SKM-1 treated with dmso at 0.1 percent for 144 hours (cell line): Measurements from ENCODE around the gene TOLLIP.

ENCODE experiments used
- DNase-seq: peaks from one replicate; lab custom pipeline; 2025; ENCODE audit not compliant: unreplicated experiment; lab: John Stamatoyannopoulos, UW

The TOLLIP gene

GRCh38 chr11:1317993-1318392, 8.6 kb upstream of the TOLLIP start:
- DNase-seq = peak; percentile 15

DNA sequence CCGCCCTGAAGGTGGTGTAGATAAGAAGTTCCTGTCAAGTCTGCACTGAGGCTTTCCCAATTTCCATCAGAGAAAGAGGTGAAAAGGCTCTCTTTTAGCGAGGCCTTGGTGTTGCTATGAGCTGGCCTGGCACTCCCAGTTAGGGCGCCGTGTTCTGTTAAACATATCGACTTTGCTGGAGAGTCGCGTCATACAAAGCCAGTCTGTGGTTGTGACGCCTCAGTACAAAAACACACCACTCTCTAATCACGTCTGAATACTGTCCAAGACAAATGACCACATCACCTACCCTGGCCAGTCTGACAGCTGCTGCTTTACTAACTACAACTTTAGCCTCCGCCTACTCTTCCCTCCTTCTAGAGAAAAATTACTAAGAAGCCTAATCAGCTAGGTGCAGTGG, 8.0 kb upstream of the TOLLIP start:
- no peak for DNase-seq

GRCh38 chr11:1310772-1311468, 1.5 kb upstream of the TOLLIP start:
- peak; percentile 31 for DNase-seq

DNA sequence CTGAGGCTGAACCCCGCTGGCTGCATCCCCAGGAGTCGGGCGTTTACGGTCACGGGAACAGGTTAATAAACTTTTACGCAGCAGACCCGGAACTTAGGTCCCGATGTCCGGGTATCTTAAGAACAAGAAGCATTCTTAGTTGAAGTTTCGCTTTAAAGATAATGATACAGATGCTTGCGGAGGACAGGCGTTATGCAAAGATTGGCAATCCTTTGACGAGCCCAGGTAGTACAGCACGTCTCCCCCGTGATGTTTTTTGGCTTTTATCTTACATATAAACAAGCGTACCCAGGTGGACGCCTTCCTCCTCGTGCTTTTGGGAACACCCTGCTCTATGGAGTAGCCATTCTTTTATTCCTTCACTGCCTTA, 871 bp upstream of the TOLLIP start:
- DNase-seq = no peak

- DNase-seq = no peak
Measured at GRCh38 chr11:1308743-1309497, 512 bp downstream of the TOLLIP start.

DNA sequence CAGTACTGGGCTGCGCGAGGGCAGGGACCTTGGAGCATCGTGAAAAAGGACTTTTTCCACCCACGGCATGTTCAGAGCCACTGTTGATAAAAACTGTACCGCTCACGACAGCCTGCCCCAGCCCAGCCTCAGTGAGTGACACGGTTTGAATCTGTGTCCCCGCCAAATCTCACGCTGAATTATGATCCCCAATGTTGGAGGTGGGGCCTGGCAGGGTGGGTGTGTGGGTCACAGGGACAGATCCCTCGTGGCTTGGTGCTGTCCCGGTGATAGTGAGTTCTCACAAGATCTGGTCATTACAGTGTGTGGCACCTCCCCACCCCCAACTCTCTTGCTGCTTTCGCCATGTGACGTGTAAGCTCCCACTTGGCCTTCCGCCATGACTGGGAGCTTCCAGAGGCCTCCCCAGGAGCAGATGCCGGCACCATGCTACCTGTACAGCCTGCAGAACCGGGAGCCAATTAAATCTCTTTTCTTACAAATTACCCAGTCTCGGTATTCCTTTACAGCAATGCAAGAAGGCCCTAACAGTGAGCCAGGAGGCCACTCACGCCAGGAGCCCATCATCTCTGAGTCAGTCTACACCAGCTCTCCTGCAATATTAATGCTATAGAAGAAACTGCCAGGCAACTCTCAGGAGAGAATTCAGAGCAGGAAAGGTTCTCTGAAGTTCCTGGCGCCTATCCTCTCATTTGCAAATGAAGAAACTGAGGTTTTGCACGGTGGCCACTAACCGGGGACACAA, 1.3 kb downstream of the TOLLIP start:
- DNase-seq = no peak

DNA sequence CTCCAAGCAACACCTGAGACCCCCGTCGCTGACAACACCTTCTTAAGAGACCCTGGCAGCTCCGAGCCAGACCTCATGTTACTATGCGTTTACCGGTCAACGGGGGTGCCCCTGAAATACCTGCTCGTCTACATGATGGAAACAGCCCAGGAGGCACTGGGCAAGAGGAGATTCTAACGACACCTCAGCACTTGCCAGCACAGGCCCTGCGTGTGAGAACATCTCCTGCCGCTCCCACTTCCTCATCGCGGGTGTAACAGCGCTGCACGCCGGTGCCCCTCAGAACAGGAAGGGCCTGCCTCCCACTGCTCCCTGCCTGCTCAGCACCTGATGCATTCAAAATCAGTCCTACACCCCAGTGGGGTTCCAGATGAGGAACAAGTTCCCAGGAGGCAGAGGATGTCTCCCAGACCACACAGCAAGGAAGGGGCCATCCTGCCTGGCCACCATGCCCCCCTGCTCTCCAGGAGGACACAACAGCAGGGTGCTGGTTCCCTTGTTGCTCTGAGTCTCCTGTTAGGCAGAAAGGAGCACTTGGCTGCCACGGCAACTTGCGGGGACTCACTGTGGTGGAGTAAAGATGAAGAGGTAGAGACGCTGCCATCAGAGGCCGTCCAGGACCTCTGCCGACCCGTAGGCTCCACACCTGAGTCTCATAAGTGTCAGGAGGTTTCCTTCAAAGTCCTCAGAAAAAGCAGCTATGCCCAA, 2.1 kb downstream of the TOLLIP start:
- peak; percentile 30 for DNase-seq

DNA sequence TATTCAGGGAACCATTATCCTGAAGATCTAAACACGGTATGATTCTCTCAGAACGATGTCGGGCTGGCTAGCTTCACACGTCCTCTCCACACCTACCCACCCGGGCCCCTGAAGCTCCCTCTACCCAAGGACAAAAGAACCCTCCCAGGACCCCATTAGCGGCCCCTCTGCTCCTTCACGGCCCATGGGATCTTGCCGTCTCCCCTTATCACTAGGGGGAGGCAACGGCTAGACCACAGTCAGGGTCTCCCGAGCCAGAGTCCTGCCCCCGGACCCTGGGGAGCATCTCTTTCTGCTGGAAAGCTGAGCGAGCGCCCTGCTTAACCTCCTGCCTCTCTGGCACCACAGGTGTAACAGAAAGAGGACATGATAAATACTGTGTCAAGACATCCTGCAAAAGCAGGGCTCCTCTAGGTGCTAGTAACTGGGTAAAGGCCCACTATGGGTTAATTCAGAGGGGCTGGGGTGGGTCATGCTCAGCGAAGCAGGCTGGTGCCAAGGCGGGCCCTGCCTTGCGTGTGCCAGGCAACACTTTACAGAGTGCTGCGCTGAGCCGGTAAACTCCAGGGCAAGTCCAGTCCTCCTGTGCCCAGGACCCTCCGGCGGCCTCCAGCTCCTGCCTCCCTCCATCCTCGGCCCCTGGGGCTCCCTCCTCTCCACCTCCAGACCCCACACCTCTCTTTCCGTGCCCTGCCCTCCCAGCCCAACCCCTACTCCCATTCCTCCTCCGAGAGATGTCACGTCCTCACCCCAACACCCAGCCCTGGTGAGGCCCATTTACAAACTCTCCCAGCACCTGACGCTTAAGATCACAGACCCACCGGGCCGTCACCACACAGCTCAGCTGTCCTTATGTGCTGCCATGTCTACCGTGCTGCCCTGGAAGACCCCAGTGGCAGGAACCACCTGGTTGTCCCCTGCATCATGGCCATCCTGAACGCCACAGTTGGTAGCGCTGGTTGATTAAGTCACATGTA, 3.0 kb downstream of the TOLLIP start:
- DNase-seq = no peak

DNA sequence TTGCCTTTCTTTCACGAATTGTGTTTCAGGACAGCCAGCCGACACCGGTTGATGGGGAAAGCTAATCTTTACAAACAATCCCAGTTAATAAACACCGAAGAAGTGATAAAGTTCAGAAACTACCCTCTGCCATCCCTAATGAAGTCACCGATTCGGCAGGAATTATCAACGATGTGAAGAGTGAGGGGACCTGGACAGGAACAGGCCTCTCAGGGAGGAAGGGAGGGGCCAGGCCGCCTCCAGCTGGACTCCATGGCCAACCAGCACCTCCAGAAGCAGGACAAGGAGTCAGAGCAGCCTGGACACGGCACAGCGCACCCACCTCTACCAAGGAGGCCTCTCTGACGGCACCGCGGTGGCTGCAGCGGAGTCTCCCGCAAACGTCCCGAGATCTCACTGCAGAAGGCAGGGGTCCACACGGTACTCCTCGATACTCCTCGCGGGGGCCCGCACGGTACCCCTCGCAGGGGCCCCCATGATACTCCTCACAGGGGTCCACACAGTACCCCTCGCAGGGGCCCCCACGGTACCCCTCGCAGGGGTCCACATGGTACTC, 3.9 kb downstream of the TOLLIP start:
- DNase-seq = no peak

DNA sequence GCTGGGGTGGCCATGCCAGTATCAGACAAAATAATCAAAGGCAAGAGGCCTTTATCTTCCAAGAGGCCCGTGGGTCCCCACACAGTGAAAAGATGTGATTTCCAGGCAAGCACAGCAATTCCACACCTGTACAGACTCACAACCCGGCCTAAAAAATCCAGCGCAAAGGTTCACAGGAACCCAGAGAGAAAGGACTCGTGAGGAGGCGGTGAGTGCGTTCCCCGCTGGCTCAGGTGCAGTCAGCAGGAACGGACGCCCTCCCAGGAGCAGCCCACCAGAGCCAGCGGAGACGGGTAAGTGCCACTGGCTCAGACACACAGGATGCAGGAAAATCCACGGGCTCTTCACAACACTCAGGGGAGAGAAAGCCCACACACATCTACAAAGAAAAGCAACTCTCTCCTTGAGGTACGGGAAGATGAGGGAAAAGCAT, 4.4 kb downstream of the TOLLIP start:
- no peak for DNase-seq

- DNase-seq = no peak
Measured at GRCh38 chr11:1304380-1304779, 5.1 kb downstream of the TOLLIP start.

DNA sequence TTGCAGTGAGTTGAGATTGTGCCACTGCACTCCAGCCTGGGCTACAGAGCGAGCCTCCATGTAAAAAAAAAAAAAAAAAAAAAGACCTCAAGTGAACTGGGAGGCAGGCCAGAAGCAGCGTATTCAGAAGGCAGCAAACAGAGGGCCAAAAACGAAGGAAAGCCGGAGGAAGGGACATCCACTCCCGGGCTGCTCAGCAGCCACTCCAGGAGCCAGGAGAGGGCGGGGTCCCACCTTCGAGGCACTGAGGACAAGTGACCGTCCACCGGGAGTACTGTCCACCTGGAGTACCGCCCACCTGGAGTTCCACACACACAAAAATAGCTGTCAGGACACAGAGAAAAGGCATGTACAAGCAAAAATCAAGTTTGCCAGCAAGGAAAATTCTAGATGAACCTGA, 5.5 kb downstream of the TOLLIP start:
- no peak for DNase-seq

DNA sequence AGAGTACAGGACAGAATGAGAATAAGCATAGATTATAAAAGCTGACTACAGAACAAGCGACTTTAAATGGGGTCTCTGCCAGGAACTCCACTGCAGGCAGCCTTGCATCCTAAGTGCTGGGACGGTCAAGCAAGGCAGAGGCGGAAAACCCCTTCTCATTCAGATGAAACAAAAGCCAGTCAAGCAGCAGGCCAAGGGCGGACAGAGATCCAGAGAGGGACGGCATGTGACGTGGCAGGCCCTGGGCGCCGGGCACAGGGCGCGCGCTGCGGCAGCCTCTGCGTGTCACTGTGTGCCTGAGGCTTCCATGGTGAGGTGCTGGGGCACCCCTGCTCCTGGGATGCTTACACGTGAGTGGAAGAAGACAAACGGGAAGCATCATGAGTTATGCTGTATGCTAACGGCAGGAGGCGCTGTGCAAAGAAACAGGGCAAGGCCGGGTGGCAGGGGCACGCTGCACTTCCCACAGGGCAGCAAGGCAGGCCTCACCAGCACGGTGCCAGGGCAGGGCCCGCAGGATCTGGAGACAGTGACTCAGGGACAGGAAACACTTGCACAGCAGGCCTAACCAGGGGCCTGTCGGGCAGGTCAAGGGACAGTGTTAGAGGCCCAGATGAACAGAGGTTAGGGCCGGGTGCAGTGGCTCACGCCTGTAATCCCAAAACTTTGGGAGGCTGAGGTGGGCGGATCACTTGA, 6.2 kb downstream of the TOLLIP start:
- peak; percentile 46 for DNase-seq

DNA sequence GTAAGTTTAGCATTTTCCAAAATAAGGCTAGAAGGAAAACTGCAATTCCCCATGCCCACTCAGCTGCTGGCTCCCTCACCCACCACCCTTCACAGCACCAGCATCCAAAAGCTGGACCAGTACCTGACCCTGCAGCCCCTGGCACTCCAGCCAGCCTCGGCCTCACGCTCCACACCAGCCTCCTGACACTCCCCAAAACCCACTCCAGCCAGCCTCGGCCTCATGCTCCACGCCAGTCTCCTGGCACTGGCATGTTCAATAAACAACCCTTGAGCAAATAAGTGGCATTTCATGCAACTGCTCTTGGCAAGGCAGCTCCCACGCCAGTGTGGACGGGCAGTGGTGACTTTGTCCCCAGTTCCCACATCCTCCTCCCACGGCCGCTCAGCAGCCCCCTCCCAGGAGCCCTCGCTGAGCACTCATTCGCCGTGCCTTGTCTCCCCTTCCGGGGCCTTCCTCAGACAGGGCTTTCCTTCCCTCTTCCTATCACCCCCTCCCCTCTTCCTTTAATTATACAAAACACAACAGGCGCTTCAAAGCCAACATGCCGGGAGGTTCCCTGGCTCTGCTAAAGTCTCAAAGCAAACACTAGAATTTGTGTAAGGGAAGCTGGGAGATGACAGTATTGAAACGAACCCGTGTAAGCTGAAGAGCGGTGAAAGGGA, 6.8 kb downstream of the TOLLIP start:
- no peak for DNase-seq

- no peak for DNase-seq
Measured at GRCh38 chr11:1302041-1302460, 7.4 kb downstream of the TOLLIP start.

DNA sequence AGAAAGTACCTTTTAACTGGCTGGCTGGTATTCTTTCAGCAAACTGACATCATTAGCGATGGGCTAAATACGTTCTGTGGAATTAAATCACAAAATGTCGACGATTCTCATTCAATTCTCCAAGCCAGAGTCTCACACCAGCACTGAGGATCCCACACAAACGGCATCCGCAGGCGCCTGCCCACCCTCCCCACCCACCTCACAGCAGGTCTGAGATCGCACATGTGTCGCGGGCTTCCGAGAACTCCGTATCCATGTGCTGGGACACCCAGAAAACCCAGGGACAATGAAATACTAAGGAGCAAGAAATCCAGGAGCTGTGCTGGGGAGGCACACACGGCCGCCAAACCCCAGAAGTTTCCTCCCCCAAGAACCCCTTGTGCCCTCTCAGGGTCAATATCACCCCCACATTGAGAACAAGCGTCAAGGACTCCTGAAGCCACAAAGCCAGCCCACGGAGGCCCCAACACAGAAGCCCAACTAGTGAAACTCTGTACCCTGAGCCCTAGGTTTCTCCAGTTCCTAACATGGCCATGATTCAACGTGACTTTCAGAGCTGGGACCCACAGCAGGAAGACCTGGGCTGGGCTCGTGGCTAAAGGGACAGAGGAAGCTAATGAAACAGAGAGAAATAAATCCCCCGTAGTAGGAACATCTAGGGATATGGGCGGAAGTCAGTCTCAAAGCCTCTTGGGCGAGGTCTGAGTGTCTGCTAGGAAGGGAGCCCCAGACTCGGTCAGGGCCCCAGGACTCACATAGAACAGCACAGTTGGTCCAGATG, 8.0 kb downstream of the TOLLIP start:
- no peak for DNase-seq

DNA sequence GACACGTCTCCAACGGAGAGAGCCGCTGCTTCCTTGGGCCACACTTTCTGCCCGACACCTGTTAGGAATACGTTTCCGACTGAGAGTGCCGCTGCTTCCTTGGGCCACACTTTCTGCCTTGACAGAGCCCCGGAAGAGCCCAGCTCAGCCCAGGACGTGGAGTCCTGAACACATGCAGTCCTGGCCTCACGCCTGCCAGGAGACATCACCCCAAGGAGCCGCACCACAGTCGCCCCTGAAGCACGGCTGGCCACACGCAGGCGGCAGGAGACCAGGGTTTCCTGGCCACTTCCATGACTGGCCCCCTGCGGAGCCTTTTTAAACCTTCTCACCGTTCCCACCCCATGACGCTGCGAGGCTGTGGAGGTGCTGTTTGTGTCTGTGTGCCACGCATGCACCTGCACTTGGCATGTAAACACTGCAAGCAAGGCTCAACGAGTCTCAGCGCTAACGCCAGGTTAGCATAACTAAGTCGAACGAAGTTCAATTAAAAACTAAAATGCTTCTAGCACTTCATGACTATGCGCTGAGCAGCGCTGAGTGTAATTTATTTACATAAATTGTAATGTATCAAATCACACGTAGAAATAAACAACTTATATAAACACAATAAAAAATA, 8.8 kb downstream of the TOLLIP start:
- no peak for DNase-seq

- DNase-seq = no peak
Measured at GRCh38 chr11:1300121-1300520, 9.3 kb downstream of the TOLLIP start.
